Measurements from ENCODE around the gene SMPDL3B.

Gene SMPDL3B, protein sequence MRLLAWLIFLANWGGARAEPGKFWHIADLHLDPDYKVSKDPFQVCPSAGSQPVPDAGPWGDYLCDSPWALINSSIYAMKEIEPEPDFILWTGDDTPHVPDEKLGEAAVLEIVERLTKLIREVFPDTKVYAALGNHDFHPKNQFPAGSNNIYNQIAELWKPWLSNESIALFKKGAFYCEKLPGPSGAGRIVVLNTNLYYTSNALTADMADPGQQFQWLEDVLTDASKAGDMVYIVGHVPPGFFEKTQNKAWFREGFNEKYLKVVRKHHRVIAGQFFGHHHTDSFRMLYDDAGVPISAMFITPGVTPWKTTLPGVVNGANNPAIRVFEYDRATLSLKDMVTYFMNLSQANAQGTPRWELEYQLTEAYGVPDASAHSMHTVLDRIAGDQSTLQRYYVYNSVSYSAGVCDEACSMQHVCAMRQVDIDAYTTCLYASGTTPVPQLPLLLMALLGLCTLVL

DNA sequence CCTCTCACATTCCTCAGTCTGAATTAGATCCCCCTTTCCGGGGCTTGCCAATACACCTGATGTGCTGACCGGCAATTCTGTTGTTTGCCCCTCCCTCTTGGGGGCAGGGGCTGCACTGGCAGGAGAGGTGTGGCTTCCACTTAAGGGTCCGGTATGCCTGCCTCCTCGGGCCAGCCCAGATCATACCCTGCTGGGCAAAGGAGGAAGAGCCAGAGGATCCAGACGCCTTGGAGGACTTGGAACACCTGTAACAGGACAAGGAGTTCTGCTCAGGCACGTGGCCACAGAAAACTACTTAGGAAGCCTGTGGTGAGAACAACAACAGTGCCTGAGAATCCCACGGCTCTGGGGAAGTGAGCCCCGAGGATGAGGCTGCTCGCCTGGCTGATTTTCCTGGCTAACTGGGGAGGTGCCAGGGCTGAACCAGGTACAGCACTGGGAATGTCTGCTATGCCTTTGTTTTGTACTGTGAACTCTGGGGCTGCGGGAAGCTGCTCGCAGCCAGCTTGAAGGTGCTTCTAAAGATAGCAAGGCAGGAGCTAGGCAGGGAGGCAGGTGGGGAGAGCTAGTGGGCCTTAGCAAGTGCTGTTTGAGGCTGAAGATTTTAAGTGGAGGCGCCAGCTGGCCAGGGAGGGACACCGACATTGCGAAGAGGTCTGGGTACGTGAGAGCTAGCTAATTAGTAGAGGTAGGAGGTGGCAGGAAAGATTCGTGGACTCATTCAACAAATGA, at the start of gene SMPDL3B:
TSS of gene SMPDL3B (plus strand) at position 183 of the 732 bp plus-strand sequence. CDS start at position 367, 184 bp downstream.
- peak; percentile 41 for DNase-seq

DNA sequence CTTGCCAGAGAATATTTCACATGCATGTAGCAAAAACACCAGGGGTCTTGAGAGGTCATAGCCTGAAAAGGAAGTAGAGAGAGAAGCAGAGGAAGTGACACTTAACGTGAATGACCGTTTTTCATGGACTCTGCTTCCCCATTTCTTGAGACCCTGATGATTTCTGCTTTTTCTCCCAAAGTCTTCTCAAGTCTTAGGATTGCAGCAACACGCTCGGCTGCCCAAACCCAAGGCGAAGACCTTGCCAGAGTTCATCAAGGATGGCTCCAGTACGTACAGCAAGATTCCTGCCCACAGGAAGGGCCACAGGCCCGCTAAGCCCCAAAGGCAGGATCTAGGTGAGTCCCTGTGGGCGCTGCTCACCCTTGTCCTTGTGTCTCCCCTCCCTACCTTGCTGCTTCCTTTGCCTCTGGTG, 49.7 kb upstream of the SMPDL3B start:
- no peak for DNase-seq

DNA sequence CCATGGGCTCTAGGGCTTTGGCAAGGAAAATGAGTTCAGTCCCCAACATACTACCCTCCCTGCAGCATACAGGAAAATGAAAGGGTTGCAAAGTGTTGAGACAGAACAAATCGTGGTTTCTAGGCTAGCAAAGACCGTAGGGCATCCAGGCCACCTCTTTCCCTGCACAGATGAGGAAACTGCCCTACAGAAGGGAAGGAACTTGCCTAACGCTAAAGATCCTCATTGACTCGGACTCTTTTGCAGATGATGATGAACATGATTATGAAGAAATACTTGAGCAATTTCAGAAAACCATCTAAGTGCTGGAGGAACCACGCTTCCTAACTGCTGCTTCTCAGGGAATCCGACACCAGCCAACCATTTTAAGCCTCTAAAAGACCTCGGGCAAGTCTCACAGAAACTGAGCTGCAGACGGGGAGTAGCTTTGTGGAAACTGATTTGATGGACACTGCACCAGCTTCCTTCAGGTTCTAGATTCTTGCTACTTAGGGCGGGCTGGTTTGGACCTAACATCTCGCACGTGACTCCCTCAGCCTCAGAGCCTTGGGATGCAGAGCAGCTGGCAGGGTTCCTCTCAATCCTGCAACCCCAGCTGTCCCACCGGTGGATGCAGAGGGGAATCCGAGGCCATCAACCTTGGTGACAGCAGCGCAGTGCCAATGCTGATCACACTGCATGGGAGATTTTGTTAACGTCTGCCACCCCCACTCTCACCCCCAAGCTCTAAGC, 49.0 kb upstream of the SMPDL3B start:
- no peak for DNase-seq

DNA sequence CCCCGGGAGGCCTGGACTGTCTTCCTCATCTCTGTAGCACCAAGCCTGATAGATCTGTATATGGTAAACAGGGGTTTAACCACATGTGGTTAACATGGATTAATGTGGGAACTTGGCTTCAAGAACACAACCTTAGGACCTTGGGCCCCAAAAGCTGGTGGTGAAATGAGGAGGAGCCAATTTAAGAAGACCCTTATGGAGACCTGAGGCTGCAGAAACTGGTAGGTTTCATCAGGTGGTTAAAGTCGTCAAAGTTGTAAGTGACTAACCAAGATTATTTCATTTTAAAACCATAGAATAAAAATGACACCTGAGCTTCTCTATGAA, 48.5 kb upstream of the SMPDL3B start:
- DNase-seq: no peak

DNA sequence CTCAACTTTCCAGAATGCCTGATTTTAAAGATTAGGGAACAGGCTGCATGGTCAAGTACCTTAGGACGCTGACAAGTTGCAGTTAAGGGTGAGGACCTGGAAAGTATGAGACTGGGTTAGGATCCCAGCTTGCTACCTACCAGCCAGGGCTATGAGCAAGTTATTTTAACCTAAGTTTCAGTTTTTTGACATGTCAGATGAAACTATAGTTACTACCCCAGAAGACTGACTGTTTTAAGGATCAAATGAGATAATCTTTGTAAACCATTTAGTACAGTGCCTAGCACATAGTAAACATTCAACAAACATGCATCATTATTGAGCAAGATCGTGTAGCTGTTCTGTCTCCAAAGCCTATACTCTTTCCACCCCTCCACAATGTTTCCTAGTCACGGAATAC, 48.1 kb upstream of the SMPDL3B start:
- no peak for DNase-seq

DNA sequence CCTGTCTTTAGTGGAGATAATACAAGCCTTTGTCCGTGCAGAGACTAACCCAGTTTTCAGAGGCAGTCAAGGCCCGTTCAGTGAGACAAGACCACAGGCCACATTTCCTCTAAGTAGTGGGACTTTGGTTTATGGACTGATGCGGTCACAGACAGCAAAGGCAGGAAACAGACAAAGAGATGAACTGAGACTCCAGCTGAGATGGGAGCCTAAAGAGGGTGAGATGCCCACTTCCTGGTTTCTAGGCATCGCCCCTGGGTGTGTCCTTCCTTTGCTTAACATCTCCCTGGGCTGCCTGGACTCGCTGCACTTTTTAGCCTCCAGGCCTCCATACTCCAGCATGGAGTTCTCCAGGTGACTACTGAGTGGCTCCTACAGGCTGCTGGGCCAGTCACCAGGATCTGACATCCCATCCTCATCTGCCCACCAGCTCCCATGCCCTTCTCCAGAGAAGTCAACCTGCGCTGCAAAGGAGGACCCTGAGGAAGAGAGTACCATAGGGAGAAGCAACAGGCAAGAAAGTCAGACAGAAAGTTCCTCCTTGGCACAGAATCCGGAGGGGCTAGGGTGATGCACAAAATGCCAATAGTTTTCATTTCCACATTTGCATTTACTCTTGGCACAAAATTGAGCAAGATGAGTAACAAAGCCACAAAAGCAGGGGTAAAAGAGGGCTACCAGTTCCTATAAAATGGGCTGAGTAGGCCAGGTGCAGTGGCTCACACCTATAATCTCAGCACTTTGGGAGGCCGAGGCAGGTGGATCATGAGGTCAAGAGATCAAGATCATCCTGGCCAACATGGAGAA, 47.4 kb upstream of the SMPDL3B start:
- no peak for DNase-seq

DNA sequence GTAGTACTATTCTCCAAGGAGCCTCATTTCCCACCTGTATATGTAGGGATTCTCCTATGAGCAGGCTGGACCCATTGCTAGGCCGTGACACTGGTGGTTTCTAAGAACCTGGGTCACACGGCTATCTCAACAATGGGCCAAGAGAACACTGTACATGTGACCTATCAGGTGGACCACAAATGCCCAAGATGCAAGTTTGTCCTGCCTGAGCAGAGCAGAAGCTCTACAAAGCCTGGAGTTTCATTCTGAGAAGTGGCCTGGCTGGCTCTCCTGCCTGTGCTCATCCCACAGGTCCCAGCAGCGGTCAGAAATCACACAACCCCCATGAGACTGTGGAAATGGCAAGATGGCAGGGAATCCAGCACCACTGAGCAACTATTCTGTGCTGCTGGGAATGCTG, 45.3 kb upstream of the SMPDL3B start:
- DNase-seq: no peak

DNA sequence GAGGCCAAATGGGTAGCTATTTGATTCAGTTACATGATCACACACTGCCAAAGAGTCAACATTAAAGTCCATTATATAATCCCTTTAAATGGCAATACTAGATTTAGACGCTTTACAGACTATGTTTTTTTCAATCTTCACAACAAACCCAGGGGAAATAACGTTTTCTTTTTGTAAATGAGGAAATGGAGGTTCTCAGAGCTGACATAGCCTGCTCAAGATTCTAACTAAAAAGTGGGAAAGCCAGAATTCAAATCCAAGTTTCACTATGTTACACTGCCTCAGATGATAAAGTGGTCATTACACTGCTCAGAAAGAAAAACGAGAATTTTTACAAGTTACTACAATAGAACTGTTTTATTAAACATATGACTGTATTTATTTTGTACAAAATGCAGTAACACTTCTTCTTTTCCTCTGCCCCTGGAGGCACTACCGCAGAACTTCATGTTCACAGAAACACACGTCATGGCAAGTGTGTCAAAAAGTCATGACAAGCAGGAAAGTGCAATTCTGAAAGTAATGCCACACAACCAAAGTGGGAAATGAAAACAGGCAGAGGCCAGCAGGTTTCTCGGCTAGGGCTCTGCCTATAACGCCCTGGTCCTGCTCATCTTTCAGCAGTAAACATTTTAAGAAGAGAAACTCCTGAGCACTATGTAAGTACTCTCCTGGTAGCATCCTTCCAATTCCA, 43.5 kb upstream of the SMPDL3B start:
- DNase-seq: no peak

DNA sequence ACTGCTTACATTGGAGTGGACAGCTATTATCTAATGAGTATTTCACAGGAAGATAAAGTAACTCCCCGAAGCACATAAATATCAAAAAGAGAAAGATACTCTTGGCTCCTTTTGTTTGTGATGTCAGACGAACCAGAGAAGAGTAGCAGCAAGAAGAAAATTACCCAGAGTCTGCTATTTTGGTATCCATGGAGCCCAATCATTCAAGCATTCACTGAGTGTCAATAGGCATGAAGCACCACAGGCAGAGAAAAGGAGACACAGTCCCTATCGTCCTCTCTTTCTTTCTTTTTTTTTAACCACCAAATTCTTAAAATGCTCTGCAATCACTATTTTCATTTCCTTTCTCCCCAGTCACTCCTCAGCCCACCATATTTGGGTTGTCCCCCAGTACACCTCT, 40.3 kb upstream of the SMPDL3B start:
- no peak for DNase-seq

DNA sequence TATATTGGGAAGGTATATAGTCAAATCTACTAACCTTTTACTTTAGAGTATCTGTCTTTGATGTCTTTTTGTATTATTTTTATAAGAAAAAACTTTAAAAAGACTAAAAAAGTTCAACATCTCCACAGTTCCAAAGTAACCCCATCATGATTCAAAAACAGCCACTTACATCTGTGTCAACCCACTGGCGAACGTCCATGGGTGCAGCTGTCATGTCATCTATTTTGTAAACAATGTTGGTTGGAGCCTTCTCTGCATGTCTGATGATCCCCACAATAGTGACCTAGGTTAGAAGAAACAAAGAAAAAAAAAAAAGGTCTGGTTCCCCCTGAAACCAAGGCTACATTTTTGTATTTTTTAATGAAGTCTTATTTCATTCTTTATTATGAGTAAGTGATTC, 28.0 kb upstream of the SMPDL3B start:
- no peak for DNase-seq

DNA sequence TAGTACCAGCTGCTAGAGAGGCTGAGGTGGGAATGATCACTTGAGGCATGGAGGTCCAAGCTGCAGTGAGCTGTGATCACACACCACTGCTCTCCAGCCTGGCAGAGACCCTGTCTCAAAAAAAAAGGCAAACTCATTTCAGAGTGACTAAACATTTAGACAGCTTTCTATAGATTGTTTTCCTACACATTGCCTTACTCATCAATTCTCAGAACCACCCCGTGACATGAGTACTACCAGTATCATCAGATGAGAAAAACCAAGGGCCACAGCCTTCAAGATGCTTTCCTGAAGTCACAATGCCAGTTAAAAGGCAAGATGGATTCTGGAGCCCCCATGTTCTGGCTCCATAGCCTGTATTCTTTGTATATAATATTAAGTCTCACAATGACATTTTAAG, 22.4 kb upstream of the SMPDL3B start:
- DNase-seq: no peak

DNA sequence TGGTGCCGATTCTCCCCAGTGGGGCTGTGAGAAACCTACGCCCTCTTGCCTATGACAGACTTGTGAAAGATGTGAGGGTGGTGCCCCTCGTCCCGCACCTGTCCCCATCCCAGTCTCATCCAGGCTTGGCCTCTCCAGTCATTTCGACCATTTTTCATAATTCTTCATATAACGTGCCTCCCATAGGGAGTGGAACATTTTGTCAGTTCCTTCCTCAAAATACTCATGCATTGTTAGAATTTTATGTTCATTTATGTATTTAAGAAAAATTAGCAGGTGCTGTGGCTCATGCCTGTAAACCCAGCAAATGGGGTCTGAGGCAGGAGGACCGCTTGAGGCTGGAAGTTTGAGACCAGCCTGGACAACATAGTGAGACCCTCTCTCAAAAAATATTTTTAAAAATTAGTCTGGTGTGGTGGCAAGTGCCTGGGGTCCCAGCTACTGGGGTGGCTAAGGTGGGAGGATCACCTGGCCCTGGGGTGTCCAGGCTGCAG, 19.7 kb upstream of the SMPDL3B start:
- no peak for DNase-seq

DNA sequence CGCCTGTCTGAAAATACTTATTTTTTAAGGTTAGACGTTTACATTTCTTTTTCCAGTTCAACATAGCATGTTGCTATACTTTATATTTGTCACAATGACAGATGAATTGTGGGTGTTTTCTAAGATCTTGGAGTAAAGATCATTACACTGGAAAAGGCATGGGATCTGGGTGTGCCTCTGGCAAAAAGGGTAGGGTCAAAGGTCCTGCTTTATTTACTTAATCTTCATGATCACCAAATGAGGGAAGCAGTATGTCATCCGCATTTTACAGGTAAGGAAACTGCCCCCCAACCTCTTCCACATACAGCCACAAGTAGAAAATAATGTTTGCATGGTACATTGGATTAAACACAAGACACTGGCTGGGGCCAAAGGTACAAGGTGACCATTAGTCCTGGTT, 12.5 kb upstream of the SMPDL3B start:
- DNase-seq: no peak

DNA sequence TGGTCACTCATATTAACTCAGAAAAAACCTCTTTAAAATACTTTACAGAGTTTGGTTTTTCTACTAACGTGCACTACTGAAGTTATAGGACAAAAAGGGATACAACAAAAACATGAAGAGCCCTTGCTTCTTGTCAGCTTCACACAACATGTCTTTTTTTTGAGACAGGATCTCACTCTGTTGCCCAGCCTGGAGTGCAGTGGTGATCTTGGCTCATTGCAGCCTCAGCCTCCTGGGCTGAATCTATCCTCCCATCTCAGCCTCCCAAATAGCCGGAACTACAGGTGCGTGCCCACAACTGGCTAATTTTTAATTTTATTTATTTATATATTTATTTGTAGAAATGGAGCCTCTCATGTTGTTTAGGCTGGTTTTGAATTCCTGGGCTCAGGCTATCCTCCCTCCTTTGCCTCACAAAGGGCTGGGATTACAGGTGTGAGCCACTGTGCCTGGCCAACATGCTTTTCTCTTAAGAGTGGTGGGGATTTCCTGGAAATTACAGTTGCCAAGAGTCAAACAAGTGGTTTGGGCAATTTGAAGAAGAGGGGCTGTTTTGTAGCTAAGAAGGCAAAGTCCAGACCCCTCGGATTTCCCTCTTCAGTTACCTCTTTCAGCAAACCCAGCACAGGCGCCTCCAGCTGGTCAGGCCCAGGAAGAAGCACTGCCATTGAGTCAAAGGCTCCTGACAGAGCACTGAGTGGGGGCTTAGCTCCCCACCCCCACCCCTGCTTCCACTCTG, 6.4 kb upstream of the SMPDL3B start:
- DNase-seq: no peak

DNA sequence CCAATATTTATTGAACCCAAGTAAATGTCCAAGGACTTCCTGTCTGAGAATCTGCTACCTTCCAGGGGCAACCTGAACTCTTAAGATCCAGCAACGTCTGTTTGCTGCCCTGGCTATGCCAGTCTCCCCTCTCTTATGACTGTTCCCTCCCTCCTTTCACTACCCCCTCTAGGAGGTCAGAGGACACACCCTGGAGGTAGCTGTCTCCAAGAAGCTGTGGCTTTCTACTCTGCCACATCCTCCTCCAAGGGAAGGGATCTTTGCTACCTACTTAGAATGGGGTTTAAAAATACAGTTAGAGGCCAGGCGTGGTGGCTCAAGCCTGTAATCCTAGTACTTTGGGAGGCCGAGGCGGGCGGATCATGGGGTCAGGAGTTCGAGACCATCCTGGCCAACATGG, 3.6 kb upstream of the SMPDL3B start:
- no peak for DNase-seq

DNA sequence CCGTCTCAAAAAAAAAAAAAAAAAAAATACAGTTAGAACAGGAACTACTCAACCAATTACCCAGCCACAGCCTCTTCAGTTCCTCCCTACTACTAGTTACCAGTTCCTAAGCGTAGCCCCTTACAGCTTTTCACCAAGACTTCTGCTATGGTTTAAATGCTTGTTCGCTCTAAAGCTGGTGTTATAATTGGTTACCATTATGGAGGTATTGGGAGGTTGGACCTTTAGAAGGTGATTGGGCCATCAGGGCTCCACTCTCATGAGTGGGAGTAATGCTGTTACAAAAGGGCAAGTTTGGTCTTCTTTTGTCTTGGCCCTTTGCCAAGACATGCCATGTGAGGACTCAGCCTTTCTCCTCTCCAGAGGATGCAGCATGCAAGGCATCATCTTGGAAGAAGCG, 3.0 kb upstream of the SMPDL3B start:
- DNase-seq: no peak

DNA sequence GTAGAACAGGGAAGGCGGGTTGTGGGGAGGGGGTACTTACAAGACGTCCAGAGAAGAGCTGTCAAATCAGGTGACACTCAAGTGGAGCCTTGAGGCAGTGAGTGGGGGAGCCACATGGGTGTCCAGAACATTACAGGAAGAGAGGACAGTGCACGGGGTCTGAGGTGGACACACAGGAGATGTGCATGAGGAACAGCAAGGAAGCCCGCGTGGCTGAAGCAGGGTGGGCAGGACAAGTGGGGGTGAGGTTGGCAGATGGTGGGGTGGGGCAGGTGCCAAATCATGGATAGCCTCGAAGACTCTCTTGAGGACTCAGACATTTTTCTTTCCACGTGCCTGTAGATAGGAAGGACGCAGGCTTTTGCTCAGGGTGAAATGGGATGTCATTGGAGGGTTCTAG, 921 bp downstream of the SMPDL3B start:
- DNase-seq: no peak

DNA sequence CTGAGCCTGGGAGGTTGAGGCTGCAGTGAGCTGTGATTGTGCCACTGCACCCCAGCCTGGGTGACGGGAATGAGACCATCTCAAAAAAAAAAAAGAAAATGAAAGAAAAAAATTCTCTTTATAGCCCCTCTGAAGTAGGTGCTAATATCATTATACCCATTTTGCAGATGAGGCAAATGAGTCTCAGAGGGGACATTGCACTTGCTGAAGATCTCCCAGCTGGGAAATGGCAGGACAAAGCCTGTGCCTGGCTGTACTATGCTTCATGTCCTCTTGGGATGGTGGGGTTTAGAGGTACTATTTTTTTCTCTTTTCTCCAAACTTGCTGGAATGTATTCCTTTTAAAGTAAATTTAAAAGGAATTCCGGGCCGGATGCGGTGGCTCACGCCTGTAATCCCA, 1.6 kb downstream of the SMPDL3B start:
- no peak for DNase-seq

DNA sequence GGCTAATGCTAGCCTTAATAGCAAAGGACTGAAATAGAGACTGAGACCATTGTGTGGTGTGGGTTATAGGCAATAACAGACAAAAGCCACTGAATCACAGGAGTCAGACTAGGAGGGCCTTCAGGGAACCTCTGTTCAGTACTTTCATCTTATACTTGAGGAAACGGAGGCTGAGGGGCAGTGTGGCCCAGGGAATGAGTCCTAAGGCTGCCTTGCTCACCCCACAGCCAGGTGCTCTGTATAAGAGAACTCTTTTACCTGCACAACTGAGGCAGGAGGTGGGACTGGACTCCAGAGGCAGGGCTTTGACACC, 2.7 kb downstream of the SMPDL3B start:
- no peak for DNase-seq

DNA sequence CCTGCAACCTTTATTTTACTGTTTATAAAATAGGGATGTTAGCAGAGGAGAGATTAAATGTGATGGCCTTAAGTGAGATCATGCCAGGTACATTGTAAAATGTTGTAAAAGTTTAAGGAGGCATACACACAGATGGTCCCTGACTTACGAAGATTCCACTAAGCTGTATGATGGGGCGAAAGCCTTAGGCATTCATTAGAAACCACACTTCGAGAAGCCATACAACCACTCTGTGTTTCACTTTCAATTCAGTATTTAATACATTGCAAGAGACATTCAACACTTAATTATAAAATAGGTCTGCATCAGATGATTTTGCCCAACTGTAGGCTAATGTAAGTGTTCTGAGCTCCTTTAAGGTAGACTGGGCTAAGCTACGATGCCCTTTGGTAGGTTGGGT, 3.7 kb downstream of the SMPDL3B start:
- DNase-seq: no peak

DNA sequence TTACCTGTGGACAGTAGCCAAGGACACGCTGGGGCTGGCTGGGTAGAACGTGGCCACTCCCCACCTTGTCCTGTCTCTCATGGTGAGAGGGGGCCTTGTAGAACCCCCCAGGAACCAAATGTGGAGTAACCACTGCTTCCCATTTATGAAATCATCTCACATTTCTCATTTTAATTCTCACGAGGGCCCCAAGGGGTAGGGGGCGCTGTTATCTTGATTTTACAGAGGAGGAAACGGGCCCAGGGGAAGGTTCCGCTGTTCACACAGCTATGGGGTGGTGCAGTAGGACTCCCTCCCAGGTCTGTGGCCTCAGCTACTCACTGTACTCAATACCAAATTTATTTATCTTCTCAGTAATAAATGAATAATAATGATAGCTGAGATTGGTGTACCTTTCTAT, 5.5 kb downstream of the SMPDL3B start:
- DNase-seq: no peak
